H1 (cell line): Measurements from ENCODE around the gene ZBTB22.

ENCODE experiments used
- CTCF ChIP-seq, 3 experiments: IDR thresholded peaks; 1 replicate in 2 of 3; 2 replicates in 1 of 3; pipeline versions ENCODE4 v1.5.1 to v1.6.1; 2011; ENCODE audit warnings: low read length in 3 of 3, mild to moderate bottlenecking in 3 of 3, inconsistent platforms in 2 of 3, low read depth in 1 of 3, moderate library complexity in 1 of 3; ENCODE audit not compliant: insufficient read depth in 1 of 3; ENCODE audit errors: control extremely low read depth in 1 of 3
- MAFK ChIP-seq: IDR thresholded peaks from 2 replicates; pipeline ENCODE4 v1.6.1; 2012; ENCODE audit warnings: low read depth, mild to moderate bottlenecking, improper control_type of control experiment, low read length

GRCh38 chr6:33347816-33348215 is 30.3 kb upstream of the ZBTB22 start:
- TF ChIP-seq MAFK (no peak), CTCF (IDR thresholded peaks at IDR 0.05; ENCODE audit: control extremely low read depth in 1 of 3, insufficient read depth in 1 of 3, low read depth in 1 of 3, low read length in 3 of 3) (no peak)
